RWPE2 (cell line): ENCODE data around the gene TLK1.

Experiments
- ATAC-seq: fragments of 200-7000 bp; cut with Tn5 transposase; 3 replicates; pipeline ENCODE4 v1.9.1; 2021; ENCODE audit warnings: low read depth
- DNase-seq: peaks from one replicate; pipeline ENCODE4 v3.0.0-alpha.2; 2020; ENCODE audit warnings: low spot score
- H3K27ac ChIP-seq: fragments of 450-650 bp; 2 replicates; pipeline ENCODE4 v1.5.1; 2017; ENCODE audit warnings: mild to moderate bottlenecking; ENCODE audit not compliant: poor library complexity, severe bottlenecking
- H3K27me3 ChIP-seq: fragments of 250-450 bp; sonication (Bioruptor Pico); 2 replicates; pipeline ENCODE4 v1.5.1; 2021; ENCODE audit warnings: mild to moderate bottlenecking, moderate library complexity; ENCODE audit not compliant: insufficient read depth, poor library complexity, severe bottlenecking
- H3K36me3 ChIP-seq: fragments of 250-450 bp; sonication (Bioruptor Pico); 2 replicates; pipeline ENCODE4 v1.5.1; 2020; ENCODE audit warnings: low read depth, mild to moderate bottlenecking, moderate library complexity
- H3K4me1 ChIP-seq: fragments of 250-450 bp; sonication (Bioruptor Pico); 2 replicates; pipeline ENCODE4 v1.5.1; 2021; ENCODE audit warnings: mild to moderate bottlenecking, moderate library complexity; ENCODE audit not compliant: insufficient read depth, poor library complexity, severe bottlenecking
- H3K4me3 ChIP-seq: fragments of 250-450 bp; sonication (Bioruptor Pico); 2 replicates; pipeline ENCODE4 v1.5.1; 2021; ENCODE audit warnings: mild to moderate bottlenecking, moderate library complexity; ENCODE audit not compliant: severe bottlenecking
- H3K9me3 ChIP-seq: fragments of 250-450 bp; sonication (Bioruptor Pico); 2 replicates; pipeline ENCODE4 v1.5.1; 2021; ENCODE audit warnings: mild to moderate bottlenecking, moderate library complexity; ENCODE audit not compliant: severe bottlenecking
- CTCF ChIP-seq: fragments of 450-650 bp; IDR thresholded peaks from one replicate; pipeline ENCODE4 v1.5.1; 2017; ENCODE audit warnings: mild to moderate bottlenecking, moderate library complexity; ENCODE audit not compliant: poor library complexity, severe bottlenecking

The TLK1 gene

GRCh38 chr2:170966648-170967396 lies 193.9 kb downstream of the TLK1 start:
- Histone ChIP-seq H3K9me3 (no peaks in the 10 kb centered on the region), H3K4me1 (peaks cover 20% of the 10 kb centered on the region), H3K36me3 (peaks cover 52% of the 10 kb centered on the region), H3K27ac (peak overlapping the region; percentile 49), H3K27me3 (no peaks in the 10 kb centered on the region), H3K4me3 (no peak overlapping the region)
- DNase-seq (no peak), ATAC-seq (0 out of 3 replicates have a peak, but pooled peaks have one; percentile 22)
- TF ChIP-seq CTCF: peak; percentile 28

- peak overlapping the region; percentile 49 for H3K27ac ChIP-seq
- H3K4me3 ChIP-seq: no peak overlapping the region
- TF ChIP-seq CTCF: no peak
- peaks cover 20% of the 10 kb centered on the region for H3K4me1 ChIP-seq
- DNase-seq: no peak
- H3K27me3 ChIP-seq: no peaks in the 10 kb centered on the region
- H3K9me3 ChIP-seq: no peaks in the 10 kb centered on the region
- H3K36me3 ChIP-seq: peaks cover 64% of the 10 kb centered on the region
- peak; percentile 75 for ATAC-seq
These were observed 195.1 kb downstream of the TLK1 start for GRCh38 chr2:170965446-170966225.

DNA sequence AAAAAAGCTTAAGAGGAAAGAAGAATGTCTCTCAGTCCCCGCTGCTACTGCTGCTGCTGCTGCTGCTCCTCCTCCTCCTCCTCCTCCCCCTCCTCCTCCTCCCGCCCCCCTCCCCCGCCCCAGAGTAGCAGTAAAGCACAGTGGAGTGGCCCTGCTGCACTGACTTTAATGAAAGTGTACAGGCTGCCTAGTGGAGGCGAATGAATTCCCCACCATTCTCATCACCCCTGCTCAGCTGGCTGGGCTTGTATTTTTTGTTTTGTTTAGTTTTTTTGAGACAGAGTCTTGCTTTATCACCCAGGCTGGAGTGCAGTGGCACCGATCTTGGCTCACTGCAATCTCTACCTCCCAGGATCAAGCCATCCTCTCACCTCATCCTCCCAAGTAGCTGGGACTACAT lies 197.3 kb downstream of the TLK1 start:
- ATAC-seq (no peak), DNase-seq (no peak)
- H3K36me3 ChIP-seq: peaks cover 78% of the 10 kb centered on the region
- no peak overlapping the region for H3K4me3 ChIP-seq
- H3K27ac ChIP-seq: no peak overlapping the region
- H3K27me3 ChIP-seq: no peaks in the 10 kb centered on the region
- no peaks in the 10 kb centered on the region for H3K9me3 ChIP-seq
- TF ChIP-seq CTCF: no peak
- H3K4me1 ChIP-seq: peaks cover 20% of the 10 kb centered on the region

GRCh38 chr2:170953941-170954340 lies 206.8 kb downstream of the TLK1 start:
- Histone ChIP-seq H3K4me3 (no peak overlapping the region), H3K27me3 (peaks cover 3% of the 10 kb centered on the region), H3K9me3 (no peaks in the 10 kb centered on the region), H3K27ac (no peak overlapping the region), H3K4me1 (no peaks in the 10 kb centered on the region), H3K36me3 (peaks cover 95% of the 10 kb centered on the region)
- TF ChIP-seq CTCF: no peak
- ATAC-seq (no peak), DNase-seq (no peak)
